CD4-positive, alpha-beta T cell treated with Interleukin-6 for 4 hours (primary cell): Measurements from ENCODE around the gene ALPL.
"Not testable (repeated sequence)": the region's sequence is repeated elsewhere in the genome, so short reads cannot be mapped to it uniquely, and the experiment has no call there.

ENCODE experiments used
- DNase-seq: peaks from one replicate; pipeline ENCODE4 v3.0.0-alpha.2; 2020; ENCODE audit warnings: mixed read lengths

ALPL gene

DNA sequence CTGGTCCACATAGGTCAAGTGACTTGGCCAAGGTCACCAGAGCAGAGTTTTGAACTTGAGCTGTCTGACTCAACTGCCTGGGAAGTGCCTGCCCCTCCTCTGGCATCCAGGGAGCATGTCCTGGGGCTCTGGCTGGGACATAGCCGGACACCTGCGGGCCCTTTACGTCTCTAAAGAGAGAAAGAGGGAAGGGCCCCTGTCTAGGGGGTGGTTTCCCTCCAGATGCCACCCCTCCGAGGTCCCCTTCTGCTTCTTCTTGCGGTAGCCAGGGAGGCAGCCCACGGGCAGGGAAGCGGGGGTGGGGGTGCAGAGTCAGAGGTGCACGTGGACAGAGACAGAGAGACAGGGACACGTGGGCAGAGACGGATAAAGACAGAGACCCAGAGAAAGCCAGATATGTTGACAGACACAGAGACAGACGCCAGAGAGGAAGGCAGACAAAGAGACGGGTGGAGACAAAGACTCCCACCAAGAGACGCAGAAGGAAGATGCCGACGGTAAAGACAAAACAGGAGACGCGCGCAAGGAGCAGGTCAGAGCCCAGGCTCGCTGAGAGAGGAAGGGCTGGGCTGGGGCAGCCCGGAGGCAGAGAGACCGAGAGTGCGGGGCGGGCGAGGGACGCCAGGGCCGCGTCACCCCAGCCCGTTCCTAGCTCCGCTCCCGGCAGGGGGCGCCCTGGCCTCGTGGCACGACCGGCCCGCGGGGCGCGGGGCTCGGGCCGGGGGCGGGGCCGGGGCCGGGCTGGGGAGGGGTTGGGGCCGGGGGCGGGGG is 458 bp upstream of the ALPL start:
- DNase-seq, result peak; percentile 66

DNA sequence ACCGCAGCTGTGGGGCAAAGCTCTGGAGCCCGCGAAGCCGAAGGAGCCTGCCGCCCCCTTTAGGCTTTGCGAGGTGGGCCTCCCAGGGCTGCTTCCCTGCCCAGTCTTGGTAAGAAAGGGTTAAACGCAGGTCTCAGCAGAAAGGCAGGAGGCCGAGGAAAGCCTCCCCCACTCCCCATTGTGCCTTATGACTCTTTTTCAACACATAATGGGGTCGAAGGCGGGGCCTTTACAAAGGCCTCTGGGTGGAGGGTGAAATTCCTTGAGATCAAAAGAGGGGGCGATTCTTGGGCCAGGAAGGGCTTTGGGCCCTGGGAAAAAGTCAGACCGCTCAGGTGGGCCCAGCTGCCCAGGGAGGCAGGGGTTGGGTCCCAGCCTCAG is 880 bp downstream of the ALPL start:
- no peak for DNase-seq

DNA sequence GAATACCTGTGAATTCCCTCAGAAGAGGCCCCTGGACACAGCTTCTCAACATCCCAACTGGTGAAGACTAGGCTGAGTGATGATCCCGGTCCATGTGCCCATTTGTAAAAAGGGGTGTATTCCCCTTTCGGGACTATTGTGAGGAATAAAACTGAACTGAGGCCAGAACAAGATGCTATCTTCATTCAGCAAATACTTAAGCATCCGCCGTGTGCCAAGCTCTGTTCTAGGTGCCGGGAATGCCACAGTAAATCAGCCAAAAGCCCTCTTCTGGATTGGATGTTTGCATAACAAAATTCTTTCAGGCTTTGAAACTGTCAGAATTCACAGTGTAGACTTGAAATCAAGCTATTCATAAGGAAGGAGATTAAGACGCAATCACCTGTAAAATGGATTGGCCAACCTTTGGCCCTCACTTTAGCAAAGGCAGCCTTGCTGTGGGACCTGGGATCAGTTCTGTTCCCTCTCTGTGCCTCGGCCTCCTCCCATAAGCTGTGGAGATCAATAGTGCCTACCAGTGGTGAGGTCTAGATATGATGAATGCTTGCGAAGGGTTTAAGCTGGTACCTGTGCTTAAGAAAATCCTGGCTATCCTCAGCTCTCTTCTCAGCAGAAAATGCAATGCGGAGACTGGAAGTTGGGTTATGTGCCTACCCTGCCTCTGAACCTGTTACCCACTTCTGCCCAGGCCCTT is 1.8 kb downstream of the ALPL start:
- DNase-seq, result no peak

- DNase-seq, result no peak
Observed at GRCh38 chr1:21511579-21512522, 2.6 kb downstream of the ALPL start.

- no peak for DNase-seq
Observed at GRCh38 chr1:21514245-21514644, 5.0 kb downstream of the ALPL start.

DNA sequence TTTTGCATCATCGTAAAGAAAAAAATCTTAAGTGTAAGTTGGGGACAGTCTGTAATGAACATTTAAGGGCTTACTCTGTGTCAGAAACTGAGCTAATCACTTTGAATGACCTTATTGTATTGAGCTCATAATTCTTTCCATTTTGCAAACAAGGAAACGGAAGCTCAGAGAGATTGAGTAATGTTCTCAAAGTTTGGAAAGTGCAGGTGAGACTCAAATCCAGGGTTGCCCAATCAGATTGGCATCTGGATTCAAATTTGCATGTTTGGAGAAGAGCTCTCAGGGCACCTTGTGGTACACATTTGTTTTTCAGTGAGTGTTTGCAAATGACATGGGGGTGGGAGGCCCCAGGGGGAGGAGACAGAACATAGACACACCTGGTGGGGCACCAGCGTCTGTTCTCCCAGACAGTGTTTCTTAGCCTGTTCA is 8.0 kb downstream of the ALPL start:
- DNase-seq, result no peak

DNA sequence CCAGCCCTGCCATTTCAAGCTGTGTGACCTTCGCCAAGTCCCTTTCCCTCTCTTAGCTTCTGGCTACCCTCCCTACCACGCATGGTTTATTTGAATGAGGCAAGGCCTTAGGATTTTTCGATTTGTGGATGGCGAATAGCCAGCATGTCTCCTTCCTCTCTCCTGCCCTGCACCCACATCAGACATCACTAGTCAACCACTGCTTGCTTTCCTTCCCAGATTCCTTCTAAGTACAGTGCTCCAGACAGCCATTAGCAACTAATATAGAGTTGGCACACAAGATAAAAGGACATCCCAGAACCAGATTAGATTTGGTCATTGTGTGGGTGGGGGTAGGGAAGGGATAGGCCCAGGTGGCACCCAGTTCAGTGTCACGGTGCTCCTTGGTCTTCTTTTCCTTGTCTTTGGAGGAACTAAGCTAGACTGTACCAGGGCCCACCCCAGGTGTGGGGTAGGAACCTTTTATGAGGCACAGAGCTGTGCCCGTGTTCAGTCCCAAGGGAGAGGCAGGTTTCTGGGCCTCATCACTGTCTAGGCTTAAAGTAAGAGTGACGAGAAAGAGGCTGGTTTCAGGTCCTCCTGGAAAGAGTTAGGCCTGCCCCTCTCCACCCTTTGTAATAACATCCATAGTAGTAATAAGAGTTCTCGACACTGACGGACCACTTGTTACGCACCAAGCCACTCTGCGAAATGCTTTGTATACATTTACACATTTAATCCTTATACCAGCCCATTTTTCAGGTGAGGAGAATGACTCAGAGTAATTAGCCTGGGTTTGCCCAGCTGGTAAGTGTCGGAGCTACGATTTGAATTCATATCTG is 8.6 kb downstream of the ALPL start:
- no peak for DNase-seq

DNA sequence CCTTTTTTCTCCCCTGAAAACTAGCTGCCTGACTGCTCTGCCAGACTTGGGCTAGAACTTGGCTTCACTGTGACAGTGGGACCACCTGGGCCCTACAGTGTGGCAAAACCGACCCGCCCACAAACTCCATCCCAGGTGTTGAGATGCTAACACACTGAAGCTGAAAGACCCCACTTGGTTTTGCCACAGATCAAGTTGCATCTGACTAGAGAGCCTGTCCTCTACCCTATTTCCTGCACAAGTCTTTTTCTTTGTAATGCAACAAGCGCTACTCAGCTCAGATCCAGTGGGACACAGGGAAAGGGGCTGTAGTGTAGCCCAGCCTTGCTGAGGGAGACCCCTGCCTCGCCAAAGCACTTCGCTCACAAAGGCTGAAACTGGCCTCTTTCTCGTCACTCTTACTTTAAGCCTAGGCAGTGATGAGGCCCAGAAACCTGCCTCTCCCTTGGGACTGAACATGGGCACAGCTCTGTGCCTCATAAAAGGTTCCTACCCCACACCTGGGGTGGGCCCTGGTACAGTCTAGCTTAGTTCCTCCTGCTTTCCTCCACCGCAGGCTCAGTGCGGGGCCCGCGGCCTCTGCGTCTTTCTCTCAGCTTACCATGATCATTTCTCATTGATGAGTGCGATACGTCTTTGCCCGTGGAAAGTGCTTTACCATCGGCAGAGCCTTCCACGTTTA is 9.7 kb downstream of the ALPL start:
- no peak for DNase-seq

DNA sequence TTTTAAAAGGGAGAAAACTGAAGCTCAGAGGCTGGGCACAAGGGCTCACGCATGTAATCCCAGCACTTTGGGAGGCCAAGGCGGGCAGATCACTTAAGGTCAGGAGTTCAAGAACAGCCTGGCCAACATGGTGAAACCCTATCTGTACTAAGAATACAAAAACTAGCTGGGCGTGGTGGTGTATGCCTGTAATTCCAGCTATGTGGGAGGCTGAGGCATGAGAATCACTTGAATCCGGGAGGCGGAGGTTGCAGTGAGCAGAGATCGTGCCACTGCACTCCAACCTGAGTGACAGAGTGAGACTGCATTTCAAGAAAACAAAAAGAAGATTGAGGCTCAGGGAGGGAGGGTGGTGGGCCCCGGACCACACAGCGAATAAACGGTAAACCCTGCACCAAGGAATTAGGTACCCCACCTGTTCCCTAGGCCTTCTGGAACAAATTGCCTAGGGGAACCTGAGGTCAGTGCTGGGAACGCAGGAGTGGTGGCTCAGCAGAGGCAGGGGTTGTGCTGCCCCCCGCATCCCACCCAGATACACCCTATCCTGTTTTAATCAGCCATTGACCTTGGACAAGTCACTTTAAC is 10.4 kb downstream of the ALPL start:
- DNase-seq, result not testable (repeated sequence)

DNA sequence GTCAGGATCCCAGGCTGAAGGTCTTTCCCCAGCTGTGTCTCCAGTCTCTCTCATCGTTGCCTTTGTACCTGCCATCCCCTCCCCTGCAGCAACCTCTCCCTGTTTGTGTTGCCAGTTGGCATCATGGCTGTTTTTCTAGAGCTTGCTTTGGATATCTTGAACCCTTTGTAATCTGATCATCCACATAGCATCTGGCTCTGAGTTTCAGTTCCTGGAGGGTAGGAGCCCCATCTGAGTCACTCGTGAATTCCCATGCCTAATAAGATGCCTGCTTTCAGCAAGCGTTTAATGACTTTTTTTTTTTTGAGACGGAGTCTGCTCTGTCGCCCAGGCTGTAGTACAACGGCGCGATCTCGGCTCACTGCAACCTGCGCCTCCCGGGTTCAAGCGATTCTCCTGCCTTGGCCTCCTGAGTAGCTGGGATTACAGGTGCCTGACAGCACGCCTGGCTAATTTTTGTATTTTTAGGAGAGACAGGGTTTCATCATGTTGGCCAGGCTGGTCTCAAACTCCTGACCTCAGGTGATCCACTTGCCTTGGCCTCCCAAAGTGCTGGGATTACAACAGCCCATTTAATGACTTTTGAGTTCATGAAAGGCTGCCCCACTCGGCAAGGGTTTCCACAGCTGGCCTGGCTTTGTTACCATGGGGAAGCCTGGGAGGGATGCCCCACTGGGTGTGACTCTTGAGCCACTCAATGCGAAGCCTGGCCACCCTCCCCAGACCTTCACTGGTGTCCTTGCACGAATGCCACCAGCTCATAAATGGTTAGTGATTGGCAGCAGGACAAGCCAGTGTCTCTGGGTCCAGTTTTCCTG is 11.9 kb downstream of the ALPL start:
- no peak for DNase-seq

DNA sequence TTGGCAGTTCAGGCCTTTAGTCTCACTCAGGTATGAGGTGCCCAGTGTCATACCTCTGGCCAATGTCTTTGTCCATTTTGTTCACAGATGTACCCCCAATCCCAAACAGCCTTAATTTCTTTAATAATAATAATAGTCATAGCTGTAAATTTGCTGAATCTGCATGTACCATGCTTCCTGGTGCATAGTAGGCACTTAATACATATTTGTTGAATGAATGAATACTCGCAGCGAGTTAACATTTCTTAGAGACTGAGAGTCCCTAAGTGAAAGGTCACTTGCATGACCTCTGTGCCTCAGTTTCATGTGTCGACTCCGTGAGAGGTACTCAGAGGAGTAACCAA is 12.5 kb downstream of the ALPL start:
- DNase-seq, result no peak

GRCh38 chr1:21522525-21523038 is 13.4 kb downstream of the ALPL start:
- no peak for DNase-seq

- no peak for DNase-seq
Observed at GRCh38 chr1:21523297-21523813, 14.1 kb downstream of the ALPL start.

DNA sequence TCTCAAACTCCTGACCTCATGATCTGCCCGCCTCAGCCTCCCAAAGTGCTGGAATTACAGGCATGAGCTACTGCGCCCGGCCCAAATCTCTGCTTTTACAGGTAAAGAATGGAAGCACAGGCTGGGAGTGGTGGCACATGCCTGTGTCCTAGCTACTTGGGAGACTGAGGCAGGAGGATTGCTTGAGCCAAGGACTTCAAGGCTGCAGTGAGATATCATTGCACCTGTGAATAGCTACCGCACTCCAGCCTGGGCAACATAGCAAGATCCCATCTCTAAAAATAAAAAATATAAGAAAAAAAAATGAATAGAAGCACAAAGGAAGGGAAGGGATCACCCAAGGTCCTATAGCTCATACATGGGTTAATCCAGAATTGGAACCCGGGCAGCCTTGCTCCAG is 15.0 kb downstream of the ALPL start:
- DNase-seq, result no peak

DNA sequence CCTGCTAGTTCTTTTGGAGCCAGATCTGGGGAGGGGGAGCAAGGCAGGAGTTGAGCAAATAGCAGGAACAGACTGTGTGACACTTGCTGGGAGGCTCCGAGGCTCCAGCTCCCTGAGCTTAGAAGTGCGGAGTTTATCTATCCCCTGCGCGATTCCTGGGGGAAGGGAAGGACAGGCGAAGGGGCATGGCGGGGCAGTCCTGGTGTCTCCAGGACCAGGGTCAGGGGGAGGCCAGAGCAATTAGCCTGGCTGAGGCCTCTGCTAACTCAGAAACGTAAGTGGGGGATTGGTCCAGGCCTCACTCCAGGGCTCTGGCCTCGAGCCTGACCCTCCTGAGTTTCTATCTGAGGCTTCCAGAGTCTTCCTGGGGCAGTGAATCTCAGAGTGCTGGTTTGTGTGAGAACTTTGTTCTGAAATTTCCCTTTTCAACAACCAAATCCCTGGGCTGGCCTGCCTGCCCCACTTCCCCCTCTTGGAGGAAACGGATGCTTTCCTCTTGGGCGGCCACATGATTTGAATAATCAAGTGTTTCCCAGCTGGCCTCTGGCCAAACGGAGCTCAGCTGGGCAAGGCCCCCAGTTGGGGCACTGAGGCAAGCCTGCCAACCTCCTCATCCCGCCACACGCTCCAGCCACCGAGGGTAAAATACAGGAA is 15.6 kb downstream of the ALPL start:
- no peak for DNase-seq

DNA sequence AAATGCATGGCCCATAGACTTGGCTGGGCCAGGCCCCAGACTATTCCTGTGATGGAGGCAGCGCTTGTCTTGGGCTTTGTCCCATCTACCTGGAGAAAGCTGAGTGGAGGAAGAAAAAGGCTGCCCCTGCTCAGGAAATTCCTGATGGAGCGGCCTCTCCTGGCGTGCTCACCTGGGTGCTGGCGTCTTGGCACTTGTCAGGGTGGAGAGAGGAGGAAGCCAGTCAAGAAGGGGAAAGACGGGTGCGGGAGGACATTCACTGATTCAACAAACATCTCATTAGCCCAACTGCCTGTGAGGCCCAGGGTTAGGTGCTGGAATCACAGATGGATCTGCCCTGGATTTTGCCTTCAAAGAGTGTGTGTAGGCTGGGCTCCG is 16.1 kb downstream of the ALPL start:
- no peak for DNase-seq

- DNase-seq, result no peak
Observed at GRCh38 chr1:21526441-21526840, 17.2 kb downstream of the ALPL start.

GRCh38 chr1:21530368-21531016 is 21.3 kb downstream of the ALPL start:
- DNase-seq, result no peak

DNA sequence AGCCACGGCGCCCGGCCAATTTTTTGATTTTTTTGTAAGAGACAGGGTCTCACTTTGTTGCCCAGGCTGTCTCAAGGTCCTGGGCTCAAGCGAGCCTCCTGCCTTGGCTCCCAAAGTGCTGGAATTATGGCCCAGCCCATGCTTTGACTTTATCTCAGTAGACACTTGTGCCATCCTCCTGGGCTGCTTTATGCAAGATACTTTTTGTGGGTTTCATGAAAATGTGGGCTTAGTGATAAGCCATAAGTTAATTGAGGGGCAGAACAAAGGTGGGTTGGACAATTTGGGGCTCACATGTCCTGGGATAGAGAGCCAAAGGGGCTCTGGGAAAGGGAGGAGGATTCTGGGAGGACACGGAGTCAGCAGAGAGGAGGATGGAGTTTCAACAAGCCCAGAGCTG is 22.0 kb downstream of the ALPL start:
- no peak for DNase-seq
